GM12878 (cell line): ENCODE results near the gene USO1. TPM values are rescaled to one million over a fixed set of nuclear protein-coding genes. Genes with fewer than 3 reads are reported as not detected.
A peak's percentile ranks its signal among the peaks of the same experiment; 100 is the strongest.

Experiments used
- ATAC-seq: fragments of 200-7000 bp; cut with Tn5 transposase; 3 replicates; pipeline ENCODE4 v1.9.1; 2020; ENCODE audit warnings: mild to moderate bottlenecking, moderate library complexity
- BruUV-seq: library from RNA; stranded (reverse); fragments of 400-500 nt; replicated peaks from 2 replicates; lab custom pipeline; 2021; lab: Mats Ljungman, UMichigan
- CTCF ChIA-PET: fragments of 300-600 bp; sonication (Branson Sonifier 250); formaldehyde crosslinking; extraction: SDS; loops from one replicate; lab custom pipeline; 2021; ENCODE audit warnings: inconsistent platforms; lab: Yijun Ruan, JAX
- POLR2A ChIA-PET: fragments of 350-600 bp; formaldehyde crosslinking; extraction: SDS; loops from one replicate; lab custom pipeline; 2021; ENCODE audit warnings: inconsistent platforms; lab: Charles Lee
- RAD21 ChIA-PET: fragments of 300-600 bp; sonication (Branson Sonifier 250); formaldehyde crosslinking; loops from one replicate; lab custom pipeline; 2023; ENCODE audit warnings: antibody characterized with exemption; ENCODE audit not compliant: unreplicated experiment; lab: Charles Lee
- SMC1A ChIA-PET: fragments of 300-600 bp; sonication (Branson Sonifier 250); formaldehyde crosslinking; loops from one replicate; lab custom pipeline; 2023; ENCODE audit not compliant: unreplicated experiment, uncharacterized antibody; lab: Charles Lee
- DNase-seq: peaks from one replicate; pipeline ENCODE4 v3.0.0-alpha.2; 2011; ENCODE audit warnings: low read depth, low spot score
- FAIRE-seq: peaks from 3 replicates; lab custom pipeline; 2011; peaks lifted over from hg19 to GRCh38; lab: Jason Lieb, UNC
- H2AFZ ChIP-seq: 2 replicates; pipeline ENCODE4 v1.6.0; 2011; ENCODE audit warnings: low read depth, low read length, control low read depth; ENCODE audit not compliant: control insufficient read depth
- H3K27ac ChIP-seq: 2 replicates; pipeline ENCODE4 v1.5.1; 2011; ENCODE audit warnings: control low read depth; ENCODE audit not compliant: control insufficient read depth, insufficient read depth
- H3K27me3 ChIP-seq, 2 experiments: replicated peaks in 1 of 2; 2 replicates each; pipeline versions ENCODE4 v1.6.0 to v1.6.1; 2011; ENCODE audit warnings: low read length in 1 of 2; ENCODE audit not compliant: control insufficient read depth in 2 of 2, insufficient read depth in 2 of 2
- H3K36me3 ChIP-seq, 2 experiments: 2 replicates each; pipeline ENCODE4 v1.5.1; 2011; ENCODE audit warnings: low read length in 1 of 2; ENCODE audit not compliant: control insufficient read depth in 2 of 2, insufficient read depth in 2 of 2
- H3K4me1 ChIP-seq: 2 replicates; pipeline ENCODE4 v1.6.1; 2011; ENCODE audit warnings: mild to moderate bottlenecking, low read length, moderate library complexity, mixed read lengths; ENCODE audit not compliant: control insufficient read depth, insufficient read depth
- H3K4me2 ChIP-seq: 2 replicates; pipeline ENCODE4 v1.6.0; 2011; ENCODE audit warnings: control low read depth; ENCODE audit not compliant: control insufficient read depth, insufficient read depth
- H3K4me3 ChIP-seq: fragments of 200-600 bp; sonication (generic); 2 replicates; pipeline ENCODE4 v1.5.1; 2016
- H3K79me2 ChIP-seq: 2 replicates; pipeline ENCODE4 v1.6.0; 2011; ENCODE audit warnings: low read length; ENCODE audit not compliant: control insufficient read depth, insufficient read depth
- H3K9ac ChIP-seq: 2 replicates; pipeline ENCODE4 v1.8.0; 2011; ENCODE audit warnings: low read length, control low read depth, mixed read lengths; ENCODE audit not compliant: control insufficient read depth, insufficient read depth
- H3K9me3 ChIP-seq: replicated peaks from 3 replicates; pipeline ENCODE4 v1.5.1; 2011; ENCODE audit warnings: mild to moderate bottlenecking, low read length; ENCODE audit not compliant: control insufficient read depth, insufficient read depth
- H4K20me1 ChIP-seq: 2 replicates; pipeline ENCODE4 v1.6.0; 2011; ENCODE audit not compliant: control insufficient read depth, insufficient read depth
- BACH1 ChIP-seq: fragments of 450-650 bp; IDR thresholded peaks from 2 replicates; pipeline ENCODE4 v1.6.1; 2017; ENCODE audit warnings: mild to moderate bottlenecking, borderline replicate concordance
- CBX5 ChIP-seq: sonication (generic); IDR thresholded peaks from 2 replicates; pipeline ENCODE4 v1.6.1; 2016; ENCODE audit warnings: low read depth, moderate library complexity, mild to moderate bottlenecking, inconsistent platforms
- EP300 ChIP-seq, 2 experiments: fragments of 150-350 bp in 1 of 2; IDR thresholded peaks; 2 replicates each; pipeline ENCODE4 v1.6.1; 2011 to 2012; ENCODE audit warnings: low read depth in 2 of 2, low read length in 2 of 2, borderline replicate concordance in 1 of 2, improper control_type of control experiment in 1 of 2, inconsistent platforms in 1 of 2; ENCODE audit not compliant: control insufficient read depth in 1 of 2
- EZH2 ChIP-seq: IDR thresholded peaks from 2 replicates; pipeline ENCODE4 v1.6.1; 2012; ENCODE audit warnings: low read depth, mild to moderate bottlenecking, control low read depth, inconsistent platforms, low read length, borderline replicate concordance; ENCODE audit not compliant: control insufficient read depth
- GATAD2B ChIP-seq: fragments of 450-650 bp; conservative IDR thresholded peaks from 2 replicates; pipeline ENCODE4 v1.6.1; 2017; ENCODE audit warnings: low read depth, mild to moderate bottlenecking, moderate library complexity
- MEF2A ChIP-seq: IDR thresholded peaks from 2 replicates; pipeline ENCODE4 v1.6.1; 2011; ENCODE audit warnings: low read depth, mild to moderate bottlenecking, low read length, moderate library complexity; ENCODE audit not compliant: insufficient read depth
- MTA3 ChIP-seq: IDR thresholded peaks from 2 replicates; pipeline ENCODE4 v1.6.1; 2012; ENCODE audit warnings: low read length, inconsistent platforms, borderline replicate concordance
- NFYA ChIP-seq: IDR thresholded peaks from 2 replicates; pipeline ENCODE4 v1.6.1; 2011; ENCODE audit warnings: low read depth, mild to moderate bottlenecking, low read length, improper control_type of control experiment, borderline replicate concordance
- NFYB ChIP-seq: IDR thresholded peaks from 2 replicates; pipeline ENCODE4 v1.6.1; 2011; ENCODE audit warnings: low read depth, mild to moderate bottlenecking, low read length, improper control_type of control experiment, moderate library complexity; ENCODE audit not compliant: insufficient read depth
- POLR2AphosphoS2 ChIP-seq: IDR thresholded peaks from 2 replicates; pipeline ENCODE4 v1.6.1; 2011; ENCODE audit warnings: low read depth, mild to moderate bottlenecking, low read length, improper control_type of control experiment, moderate library complexity
- RFX5 ChIP-seq: IDR thresholded peaks from 2 replicates; pipeline ENCODE4 v1.6.1; 2011; ENCODE audit warnings: low read depth, low read length, improper control_type of control experiment
- YY1 ChIP-seq: IDR thresholded peaks from 2 replicates; pipeline ENCODE4 v1.6.1; 2011; ENCODE audit warnings: low read depth, mild to moderate bottlenecking, low read length
- WGBS: methylation state at CpG from one replicate; pipeline ENCODE4 v1.1.6; 2016; ENCODE audit warnings: low lambda C conversion rate; ENCODE audit not compliant: insufficient replicate concordance, insufficient coverage; ENCODE audit errors: missing lambda C conversion rate; 5-methylcytosine and 5-hydroxymethylcytosine counted together
- in situ Hi-C: fragments of 300-500 bp; cut with MboI; formaldehyde crosslinking; loops from 9 replicates; pipeline ENCODE4 v1.14.3; 2018; ENCODE audit warnings: mixed read lengths
- intact Hi-C: fragments of 100-400 bp; cut with micrococcal nuclease; formaldehyde crosslinking; loops from one replicate; pipeline ENCODE4 v1.14.2; 2022; ENCODE audit not compliant: unreplicated experiment
- polyA plus RNA-seq, 11 experiments: library from polyadenylated mRNA; depleted of rRNA in 4 of 11; unstranded in 6 of 11; stranded (reverse) in 5 of 11; fragments of >200 nt; fragmentation: Nextera tagmentation in 4 of 11; fragmentation: Illumina TruSeq in 1 of 11; extraction: Ambion mirVana in 4 of 11; extraction: Trizol in 1 of 11; gene quantifications; 1 replicate in 1 of 11; 2 replicates in 10 of 11; pipeline versions ENCODE4 v1.2.1 to v1.2.3, GENCODE V29; 2011 to 2016; ENCODE audit warnings: inconsistent platforms in 2 of 11, missing spikeins in 2 of 11, low read depth in 1 of 11
- total RNA-seq, 4 experiments: library from RNA; depleted of rRNA in 3 of 4; stranded (reverse); fragments of >200 nt in 3 of 4; fragmentation: Illumina TruSeq in 1 of 4; extraction: Trizol in 1 of 4; gene quantifications; 2 replicates each; pipeline versions ENCODE4 v1.2.1 to v1.2.3, GENCODE V29; 2013 to 2021

USO1 gene
- total and polyA plus RNA-seq, 10 of the 15 experiments (the other 5 are each of a cell fraction or from before 2014, with no cell fraction given): 19.4 to 79.7 (median 59.6) TPM

DNA sequence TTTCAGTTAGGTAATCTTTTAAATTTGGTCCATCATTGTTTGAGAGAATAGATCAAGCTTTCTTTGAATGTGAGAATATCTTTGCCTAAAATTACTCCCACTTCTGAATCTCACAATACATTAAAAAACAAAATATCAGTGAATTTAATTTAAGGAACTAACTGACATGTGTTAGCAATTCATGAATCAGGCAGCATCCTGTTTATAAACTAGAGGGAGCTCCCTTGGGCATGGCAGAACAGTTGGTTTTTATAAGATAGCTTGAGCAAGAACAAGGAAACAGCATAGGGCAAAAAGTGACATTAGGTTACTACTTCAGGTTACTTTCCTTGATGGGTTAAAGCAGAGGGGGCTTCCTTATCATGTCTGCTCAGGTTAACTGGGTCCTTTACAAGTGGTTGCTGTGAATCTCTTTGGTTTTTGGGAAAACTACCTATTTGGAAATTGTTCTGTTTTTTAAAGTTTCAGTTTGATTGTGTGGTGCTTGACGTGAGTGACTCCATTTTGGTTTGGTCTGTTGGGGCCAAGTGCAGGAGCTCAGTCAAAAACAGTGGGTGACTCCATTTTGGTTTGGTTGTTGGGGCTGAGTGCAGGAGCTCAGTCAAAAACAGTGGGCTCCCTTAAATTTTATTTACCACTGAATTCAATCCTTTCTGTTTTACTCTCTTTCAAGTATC, 109.9 kb downstream of the USO1 start:
- Histone ChIP-seq H3K79me2 (no peaks in the 10 kb centered on the region), H3K4me1 (no peaks in the 10 kb centered on the region), H3K27ac (no peak overlapping the region), H4K20me1 (no peaks in the 10 kb centered on the region), H3K36me3 (no peaks in the 10 kb centered on the region), H2AFZ (no peak overlapping the region), H3K4me3 (no peak overlapping the region), H3K9ac (no peak overlapping the region), H3K27me3 (no peaks in the 10 kb centered on the region), H3K4me2 (no peak overlapping the region), H3K9me3 (no peaks in the 10 kb centered on the region)
- WGBS: 5% methylated on average over 1 of the region's 1 CpG
- intact Hi-C loops (no loop called here), in situ Hi-C loops (no loop called here)
- ChIA-PET POLR2A (no interaction called here), RAD21 (interaction anchor here (0.6 kb wide), 1 partner anchor 93 kb away, joined by 3 read pairs; no protein-coding TSS in a partner anchor), SMC1A (no interaction called here), CTCF (interaction anchor here (0.6 to 2.2 kb wide), 4 partner anchors 11 to 578 kb away, joined by 3 to 12 read pairs (median 4); no protein-coding TSS in a partner anchor)
- FAIRE-seq: no peak
- 0 out of 2 replicates have a peak, but pooled peaks have one; percentile 24 for TF ChIP-seq YY1
- no peak for TF ChIP-seq MTA3
- no TSS peak for BruUV-seq
- ATAC-seq: no peak
- no peak for DNase-seq

- RAD21 ChIA-PET: interaction anchor here (0.6 kb wide), 1 partner anchor 94 kb away, joined by 3 read pairs; no protein-coding TSS in a partner anchor
- H3K27ac ChIP-seq: no peak overlapping the region
- H2AFZ ChIP-seq: no peak overlapping the region
- ATAC-seq (no peak), FAIRE-seq (no peak), DNase-seq (no peak)
- SMC1A ChIA-PET: no interaction called here
- CTCF ChIA-PET: interaction anchor here (1.3 to 2.2 kb wide), 2 partner anchors 13 to 61 kb away, joined by 5 to 12 read pairs; no protein-coding TSS in a partner anchor
- H3K79me2 ChIP-seq: no peaks in the 10 kb centered on the region
- no peaks in the 10 kb centered on the region for H3K9me3 ChIP-seq
- H3K36me3 ChIP-seq: no peaks in the 10 kb centered on the region
- no peak overlapping the region for H3K4me3 ChIP-seq
- no peak overlapping the region for H3K4me2 ChIP-seq
- no peaks in the 10 kb centered on the region for H3K27me3 ChIP-seq
- intact Hi-C loops: no loop called here
- H3K9ac ChIP-seq: no peak overlapping the region
- TF ChIP-seq CBX5 (no peak), EP300 (IDR thresholded peaks at IDR 0.05; ENCODE audit: borderline replicate concordance in 1 of 2, control insufficient read depth in 1 of 2, low read depth in 2 of 2, low read length in 2 of 2) (no peak), NFYA (no peak), MEF2A (no peak), BACH1 (no peak), EZH2 (no peak), POLR2AphosphoS2 (no peak), RFX5 (no peak), NFYB (no peak), GATAD2B (no peak)
- H3K4me1 ChIP-seq: no peaks in the 10 kb centered on the region
- in situ Hi-C loops: no loop called here
- 62% methylated on average over 2 of the region's 2 CpGs for WGBS
- POLR2A ChIA-PET: no interaction called here
- no TSS peak for BruUV-seq
- no peaks in the 10 kb centered on the region for H4K20me1 ChIP-seq
These were observed 110.4 kb downstream of the USO1 start for GRCh38 chr4:75834772-75835154.
